SK-N-SH treated with all-trans-retinoic acid at 6 μM for 48 hours (cell line): ENCODE results near the gene TRIP6.

Experiments used
- CREB5 ChIP-seq: fragments of 250-450 bp; sonication (Bioruptor Pico); IDR thresholded peaks from 2 replicates; pipeline ENCODE4 v1.5.1; 2020; ENCODE audit warnings: low read depth, mild to moderate bottlenecking, moderate library complexity
- CSDC2 ChIP-seq: fragments of 250-450 bp; sonication (Bioruptor Pico); IDR thresholded peaks from 2 replicates; pipeline ENCODE4 v1.5.0; 2020; ENCODE audit warnings: mild to moderate bottlenecking, moderate library complexity
- GLIS3 ChIP-seq: fragments of 250-450 bp; sonication (Bioruptor Pico); IDR thresholded peaks from 2 replicates; pipeline ENCODE4 v1.5.0; 2020; ENCODE audit warnings: mild to moderate bottlenecking, moderate library complexity
- PATZ1 ChIP-seq: fragments of 250-450 bp; sonication (Bioruptor Pico); IDR thresholded peaks from 2 replicates; pipeline ENCODE4 v1.8.0; 2020; ENCODE audit warnings: mild to moderate bottlenecking, moderate library complexity, borderline replicate concordance
- RARB ChIP-seq: fragments of 250-450 bp; sonication (Bioruptor Pico); IDR thresholded peaks from 2 replicates; pipeline ENCODE4 v1.8.0; 2021; ENCODE audit warnings: mild to moderate bottlenecking, moderate library complexity
- TCF4 ChIP-seq: fragments of 250-450 bp; sonication (Bioruptor Pico); IDR thresholded peaks from 2 replicates; pipeline ENCODE4 v1.8.0; 2021; ENCODE audit warnings: mild to moderate bottlenecking, moderate library complexity, borderline replicate concordance
- ZFP3 ChIP-seq: fragments of 250-450 bp; sonication (Bioruptor Pico); IDR thresholded peaks from 2 replicates; pipeline ENCODE4 v1.5.0; 2020; ENCODE audit warnings: mild to moderate bottlenecking, moderate library complexity
- ZNF565 ChIP-seq: fragments of 450-650 bp; formaldehyde crosslinking; conservative IDR thresholded peaks from 2 replicates; pipeline ENCODE4 v1.5.0; 2020; ENCODE audit warnings: low read depth, mild to moderate bottlenecking, moderate library complexity
- ZNF8 ChIP-seq: fragments of 450-650 bp; formaldehyde crosslinking; IDR thresholded peaks from 2 replicates; pipeline ENCODE4 v1.5.0; 2020; ENCODE audit warnings: mild to moderate bottlenecking, moderate library complexity

- TF ChIP-seq ZNF565 (CRISPR knock-in tag) (no peak), TCF4 (CRISPR knock-in tag) (no peak), GLIS3 (CRISPR knock-in tag) (no peak), CREB5 (CRISPR knock-in tag) (no peak), ZNF8 (CRISPR knock-in tag) (no peak), CSDC2 (CRISPR knock-in tag) (no peak), ZFP3 (CRISPR knock-in tag) (no peak), RARB (no peak), PATZ1 (CRISPR knock-in tag) (no peak)
These were observed 42.5 kb upstream of the TRIP6 start for GRCh38 chr7:100824499-100825214.
